HAP-1 (cell line): Measurements from ENCODE around the gene FBXO8.

Experiments
- DNase-seq, 2 experiments: peaks; one replicate each; pipeline ENCODE4 v3.0.0-alpha.2; 2016 to 2020; ENCODE audit warnings: low spot score in 2 of 2
- H3K27me3 ChIP-seq: fragments of 250-450 bp; sonication (Bioruptor Pico); 2 replicates; pipeline ENCODE4 v1.5.1; 2020; ENCODE audit warnings: low read depth, mild to moderate bottlenecking, moderate library complexity
- H3K36me3 ChIP-seq: fragments of 250-450 bp; sonication (Bioruptor Pico); replicated peaks from 2 replicates; pipeline ENCODE4 v1.5.1; 2020; ENCODE audit warnings: mild to moderate bottlenecking
- H3K4me1 ChIP-seq: fragments of 250-450 bp; sonication (Bioruptor Pico); 2 replicates; pipeline ENCODE4 v1.5.1; 2020; ENCODE audit warnings: mild to moderate bottlenecking
- H3K4me3 ChIP-seq: fragments of 250-450 bp; sonication (Bioruptor Pico); 2 replicates; pipeline ENCODE4 v1.5.1; 2020; ENCODE audit warnings: mild to moderate bottlenecking, moderate library complexity
- H3K9me3 ChIP-seq: fragments of 250-450 bp; sonication (Bioruptor Pico); 2 replicates; pipeline ENCODE4 v1.5.1; 2020; ENCODE audit warnings: mild to moderate bottlenecking, moderate library complexity
- in situ Hi-C: fragments of 300-500 bp; cut with MboI; formaldehyde crosslinking; loops from 3 replicates; pipeline ENCODE4 v1.14.3; 2020; ENCODE audit warnings: low sequenced_read_pairs, inconsistent platforms, mixed read lengths

Gene FBXO8

DNA sequence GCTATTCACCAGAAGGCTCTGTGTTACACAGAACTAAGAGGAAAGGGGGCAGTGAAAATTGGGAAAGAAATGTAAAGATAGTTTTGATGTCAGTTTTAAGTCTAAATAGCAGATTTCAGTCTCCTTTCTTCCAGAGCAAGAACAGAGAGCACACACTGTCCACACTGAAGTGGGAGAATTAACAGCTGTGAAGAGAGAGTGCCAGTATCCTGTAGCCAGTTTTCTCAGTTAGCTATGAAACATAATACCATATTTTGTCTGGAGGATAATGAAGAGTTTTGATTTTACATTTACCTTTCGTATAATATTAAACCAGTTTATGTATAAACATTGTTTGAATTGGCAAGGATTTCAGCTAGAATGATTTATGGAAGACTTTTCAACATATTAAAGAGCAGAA, 35.1 kb downstream of the FBXO8 start:
- no peak for DNase-seq
- Histone ChIP-seq H3K4me3 (no peak overlapping the region), H3K9me3 (no peaks in the 10 kb centered on the region), H3K4me1 (no peaks in the 10 kb centered on the region), H3K27me3 (no peaks in the 10 kb centered on the region), H3K36me3 (no peaks in the 10 kb centered on the region)
- in situ Hi-C loops: no loop called here

DNA sequence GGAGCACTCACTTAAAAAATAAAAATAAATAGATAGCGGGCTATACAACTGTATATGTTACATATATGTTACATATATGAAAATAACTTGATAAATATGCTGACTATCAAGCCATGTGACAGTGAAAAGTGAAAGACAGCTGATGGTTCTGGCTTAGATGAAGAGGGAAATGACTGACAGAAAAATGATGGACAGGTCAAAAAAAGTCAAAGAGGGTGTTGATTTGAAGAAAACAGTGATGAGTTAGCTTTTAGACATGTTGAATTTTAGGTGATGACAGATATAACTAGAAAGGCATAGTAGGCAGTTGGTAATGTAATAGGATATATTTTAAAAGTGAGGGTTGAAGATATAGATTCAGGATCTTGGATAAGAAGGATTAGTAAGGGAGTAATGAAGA, 37.8 kb downstream of the FBXO8 start:
- Histone ChIP-seq H3K4me1 (peaks cover 8% of the 10 kb centered on the region), H3K36me3 (no peaks in the 10 kb centered on the region), H3K27me3 (no peaks in the 10 kb centered on the region), H3K4me3 (no peak overlapping the region), H3K9me3 (no peaks in the 10 kb centered on the region)
- DNase-seq: no peak
- in situ Hi-C loops: no loop called here

DNA sequence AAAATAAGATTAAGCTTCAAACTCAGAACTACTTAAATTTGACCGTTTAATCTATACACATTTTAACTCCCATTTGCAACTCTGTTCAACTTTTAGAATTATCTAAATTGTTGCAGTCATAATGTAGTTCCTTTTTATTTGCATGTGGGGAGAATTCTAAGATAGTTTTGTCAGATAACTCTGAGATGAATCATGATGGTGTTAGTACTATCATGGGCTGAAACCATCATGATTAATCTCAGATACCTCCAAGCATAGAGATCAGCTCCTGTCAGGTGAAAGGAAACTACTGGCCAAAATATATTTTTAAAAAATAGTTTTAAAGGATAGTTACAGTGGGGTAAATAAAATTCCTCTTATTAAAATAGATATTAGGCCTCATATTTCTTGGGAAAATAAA, 39.0 kb downstream of the FBXO8 start:
- Histone ChIP-seq H3K9me3 (no peaks in the 10 kb centered on the region), H3K4me3 (no peak overlapping the region), H3K36me3 (no peaks in the 10 kb centered on the region), H3K4me1 (peaks cover 10% of the 10 kb centered on the region), H3K27me3 (no peaks in the 10 kb centered on the region)
- DNase-seq: no peak
- in situ Hi-C loops: no loop called here

- no peaks in the 10 kb centered on the region for H3K36me3 ChIP-seq
- in situ Hi-C loops: no loop called here
- H3K4me1 ChIP-seq: peaks cover 10% of the 10 kb centered on the region
- H3K9me3 ChIP-seq: no peaks in the 10 kb centered on the region
- no peaks in the 10 kb centered on the region for H3K27me3 ChIP-seq
- no peak overlapping the region for H3K4me3 ChIP-seq
- peak in 1 of 2 experiments; percentile 61 for DNase-seq
Measured at GRCh38 chr4:174241162-174241561, 42.3 kb downstream of the FBXO8 start.

DNA sequence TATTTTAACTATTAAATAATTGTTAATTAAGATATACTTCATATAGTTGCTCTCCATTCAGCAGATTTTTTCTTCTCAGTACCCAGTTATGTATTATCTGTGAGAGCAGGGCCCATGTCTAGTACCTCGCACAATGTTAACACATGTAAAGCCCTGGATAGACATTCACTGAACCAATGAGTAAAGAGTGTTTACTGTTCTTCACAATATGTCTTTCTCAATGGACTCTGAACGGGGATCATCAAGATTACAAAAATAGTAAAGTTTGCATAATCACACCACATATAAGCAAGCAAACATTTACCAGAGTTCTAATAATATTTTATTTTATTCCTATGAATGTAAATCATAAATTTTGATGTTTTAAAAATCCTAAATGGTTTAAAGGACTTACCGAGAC, 47.1 kb downstream of the FBXO8 start:
- Histone ChIP-seq H3K9me3 (no peaks in the 10 kb centered on the region), H3K36me3 (no peaks in the 10 kb centered on the region), H3K4me1 (peaks cover 8% of the 10 kb centered on the region), H3K4me3 (no peak overlapping the region), H3K27me3 (no peaks in the 10 kb centered on the region)
- no peak for DNase-seq
- in situ Hi-C loops: no loop called here

GRCh38 chr4:174230680-174231079, 52.8 kb downstream of the FBXO8 start:
- DNase-seq: no peak
- in situ Hi-C loops: no loop called here
- Histone ChIP-seq H3K27me3 (peaks cover 4% of the 10 kb centered on the region; the same call in 1 of the 2 replicates), H3K4me3 (no peak overlapping the region), H3K9me3 (no peaks in the 10 kb centered on the region), H3K4me1 (no peaks in the 10 kb centered on the region), H3K36me3 (no peaks in the 10 kb centered on the region)

- H3K9me3 ChIP-seq: no peaks in the 10 kb centered on the region
Measured at GRCh38 chr4:174230148-174230547, 53.3 kb downstream of the FBXO8 start.

DNA sequence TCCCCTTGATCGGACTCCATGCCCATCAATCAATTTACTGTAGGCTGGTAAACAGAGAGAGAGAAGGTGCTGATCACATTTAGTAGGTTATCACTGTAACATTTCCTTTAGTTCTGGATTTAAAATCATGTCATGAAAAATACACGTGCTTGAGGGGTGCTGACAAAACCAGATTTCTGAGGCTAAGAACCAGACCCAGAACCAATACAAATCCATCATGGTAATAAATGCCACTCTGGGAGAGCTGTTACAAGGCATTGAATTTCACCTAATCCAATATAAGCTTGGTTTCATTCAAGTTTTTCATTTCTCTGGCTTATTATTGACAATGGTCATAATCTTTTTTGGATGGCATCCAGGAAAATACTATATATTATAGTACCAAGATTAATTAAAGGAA, 54.5 kb downstream of the FBXO8 start:
- in situ Hi-C loops: no loop called here
- Histone ChIP-seq H3K9me3 (no peaks in the 10 kb centered on the region), H3K4me1 (no peaks in the 10 kb centered on the region)

More at GRCh38 chr4:174230148-174230547, 53.3 kb downstream of the FBXO8 start:
- Histone ChIP-seq H3K4me3 (no peak overlapping the region), H3K4me1 (no peaks in the 10 kb centered on the region), H3K36me3 (no peaks in the 10 kb centered on the region), H3K27me3 (peaks cover 4% of the 10 kb centered on the region; the same call in 1 of the 2 replicates)
- DNase-seq: no peak
- in situ Hi-C loops: no loop called here

GRCh38 chr4:174225349-174226049, 58.0 kb downstream of the FBXO8 start:
- no peak for DNase-seq
- peaks cover 12% of the 10 kb centered on the region for H3K27me3 ChIP-seq
- H3K4me3 ChIP-seq: no peak overlapping the region
- in situ Hi-C loops: no loop called here
- H3K9me3 ChIP-seq: no peaks in the 10 kb centered on the region
- H3K36me3 ChIP-seq: no peaks in the 10 kb centered on the region
- H3K4me1 ChIP-seq: no peaks in the 10 kb centered on the region

More for the DNA sequence above, 54.5 kb downstream of the FBXO8 start:
- H3K4me3 ChIP-seq: no peak overlapping the region
- DNase-seq: no peak
- H3K27me3 ChIP-seq: peaks cover 4% of the 10 kb centered on the region; the same call in 1 of the 2 replicates
- no peaks in the 10 kb centered on the region for H3K36me3 ChIP-seq

GRCh38 chr4:174224550-174224949, 58.9 kb downstream of the FBXO8 start:
- no peak for DNase-seq
- in situ Hi-C loops: no loop called here
- H3K27me3 ChIP-seq: peaks cover 20% of the 10 kb centered on the region
- H3K9me3 ChIP-seq: no peaks in the 10 kb centered on the region
- H3K4me1 ChIP-seq: no peaks in the 10 kb centered on the region
- no peaks in the 10 kb centered on the region for H3K36me3 ChIP-seq
- H3K4me3 ChIP-seq: no peak overlapping the region

DNA sequence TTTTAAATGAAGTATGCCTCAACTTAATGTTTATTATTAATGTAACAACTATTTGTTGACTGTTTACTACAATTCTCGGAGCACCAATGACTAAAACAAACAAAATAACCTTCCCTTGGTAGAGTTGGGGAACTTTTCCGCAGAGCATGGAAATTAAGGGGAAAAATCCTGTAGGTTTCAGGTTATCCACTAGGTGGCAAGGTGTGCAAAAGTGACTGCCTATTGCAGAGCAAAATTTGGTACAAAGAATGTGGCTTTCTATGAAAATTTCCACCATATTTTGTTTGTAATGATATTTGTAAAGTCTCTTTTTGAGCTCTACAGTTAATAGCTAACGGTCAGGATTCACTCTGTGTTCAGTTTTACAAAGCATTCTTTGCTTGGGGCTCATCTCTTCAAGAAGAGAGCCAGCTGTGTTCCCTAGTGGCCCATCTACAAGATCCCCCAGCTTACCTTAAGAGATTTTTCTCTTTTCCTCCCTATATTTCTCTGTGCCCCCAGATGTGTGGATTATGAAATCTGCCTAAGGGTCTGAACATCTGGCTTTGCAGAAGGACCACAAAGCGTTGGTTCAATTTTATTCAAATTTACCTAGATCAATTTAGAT, 61.1 kb downstream of the FBXO8 start:
- H3K36me3 ChIP-seq: no peaks in the 10 kb centered on the region
- peak in 1 of 2 experiments; percentile 49 for DNase-seq
- in situ Hi-C loops: no loop called here

GRCh38 chr4:174218127-174218790, 65.2 kb downstream of the FBXO8 start:
- Histone ChIP-seq H3K36me3 (no peaks in the 10 kb centered on the region), H3K9me3 (no peaks in the 10 kb centered on the region; the same call in 1 of the 2 replicates), H3K4me1 (peaks cover 5% of the 10 kb centered on the region; the same call in 1 of the 2 replicates), H3K27me3 (peaks cover 65% of the 10 kb centered on the region), H3K4me3 (no peak overlapping the region)
- in situ Hi-C loops: no loop called here
- no peak for DNase-seq

More for the DNA sequence above, 61.1 kb downstream of the FBXO8 start:
- Histone ChIP-seq H3K4me3 (no peak overlapping the region), H3K9me3 (no peaks in the 10 kb centered on the region), H3K4me1 (no peaks in the 10 kb centered on the region), H3K27me3 (peaks cover 38% of the 10 kb centered on the region)

DNA sequence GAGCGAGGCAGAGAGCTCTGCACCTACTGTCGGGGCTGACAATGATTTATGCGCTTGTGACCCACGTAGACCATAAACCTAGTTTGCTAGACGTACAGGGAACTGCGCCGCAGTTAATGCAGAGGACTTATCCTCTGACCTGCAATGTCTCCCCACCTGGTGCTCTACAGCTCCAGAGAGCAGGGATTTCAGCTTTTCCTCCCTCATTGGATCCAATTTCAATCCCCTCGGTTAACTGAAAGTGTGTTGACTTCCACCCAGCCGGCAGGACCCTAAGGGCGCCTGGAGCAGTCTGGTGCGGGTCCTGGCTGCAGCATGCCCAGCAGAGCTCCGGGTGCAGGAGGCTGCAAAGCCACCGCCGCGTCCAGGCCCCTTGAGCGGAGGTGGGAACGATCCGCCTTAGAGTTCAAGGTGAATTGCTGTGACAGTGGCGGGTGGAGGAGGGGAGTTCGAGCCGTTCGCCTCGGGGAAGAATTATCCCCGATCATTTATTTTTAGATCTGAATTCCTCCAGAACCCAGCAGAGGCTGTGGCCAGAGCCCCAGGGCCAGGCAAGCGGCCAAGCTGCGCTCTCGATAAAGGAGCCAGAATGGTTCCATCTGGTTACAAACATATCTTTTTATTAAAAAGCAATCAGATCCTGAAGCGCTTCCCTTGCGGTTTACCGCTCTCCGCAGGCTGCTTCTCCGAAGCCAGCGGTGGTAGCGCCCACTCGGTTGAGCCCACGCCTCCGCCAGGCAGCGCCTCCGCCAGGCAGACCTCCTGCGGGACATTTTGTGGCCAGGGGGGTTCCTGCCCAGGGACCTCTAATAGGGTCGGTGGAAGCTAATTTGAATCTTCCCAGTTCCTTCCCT, 66.0 kb downstream of the FBXO8 start:
- Histone ChIP-seq H3K4me3 (peak overlapping the region; percentile 8; the same call in 1 of the 2 replicates), H3K36me3 (no peaks in the 10 kb centered on the region), H3K27me3 (peaks cover 65% of the 10 kb centered on the region), H3K4me1 (peaks cover 5% of the 10 kb centered on the region; the same call in 1 of the 2 replicates), H3K9me3 (no peaks in the 10 kb centered on the region; the same call in 1 of the 2 replicates)
- peak in 1 of 2 experiments; percentile 24 for DNase-seq
- in situ Hi-C loops: no loop called here
